GM04503 (cell line): ENCODE results near the gene MOBP.
"Not testable (repeated sequence)": the region's sequence is repeated elsewhere in the genome, so short reads cannot be mapped to it uniquely, and the experiment has no call there.

ENCODE experiments used
- DNase-seq: peaks from one replicate; pipeline ENCODE4 v3.0.0-alpha.2; 2012; ENCODE audit warnings: low read depth

Gene MOBP, protein sequence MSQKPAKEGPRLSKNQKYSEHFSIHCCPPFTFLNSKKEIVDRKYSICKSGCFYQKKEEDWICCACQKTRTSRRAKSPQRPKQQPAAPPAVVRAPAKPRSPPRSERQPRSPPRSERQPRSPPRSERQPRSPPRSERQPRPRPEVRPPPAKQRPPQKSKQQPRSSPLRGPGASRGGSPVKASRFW

DNA sequence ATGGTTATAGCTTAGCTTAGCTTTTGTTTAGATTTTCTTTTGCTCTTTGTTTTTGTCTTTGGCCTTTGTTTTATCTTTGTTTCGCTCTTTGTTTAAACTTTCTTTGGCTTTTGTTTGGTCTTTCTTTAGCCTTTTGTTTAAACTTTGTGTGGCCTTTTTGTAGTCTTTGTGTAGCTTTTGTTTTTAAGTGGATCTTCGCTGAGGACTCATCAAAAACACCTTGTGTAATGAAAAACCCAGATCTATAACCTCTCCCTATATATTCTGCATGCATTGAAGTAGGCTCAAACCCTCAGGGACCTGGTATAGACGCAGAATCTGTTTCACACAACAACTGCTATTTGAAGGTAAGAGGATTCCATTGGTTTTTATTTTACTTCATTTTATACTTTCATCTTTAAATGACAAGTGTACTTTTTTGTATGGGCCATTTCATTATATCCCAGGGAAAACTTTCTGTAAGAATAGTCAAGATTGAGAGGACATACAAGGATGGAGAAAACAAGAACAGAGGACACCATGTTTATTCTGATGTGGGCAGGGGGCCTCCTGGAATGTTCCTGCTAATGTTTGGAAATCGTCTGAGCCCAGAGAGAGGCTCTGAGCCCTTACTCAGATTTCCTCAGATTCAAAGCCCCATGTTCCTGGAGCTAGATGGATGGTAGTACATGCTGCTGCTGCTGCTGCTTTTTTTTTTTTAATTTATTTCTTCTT lies at the start of gene MOBP:
MOBP (plus strand) TSS at position 287 of the 714 bp plus-strand sequence. CDS start 34,390 bp downstream, outside the sequence.
- DNase-seq, result no peak

DNA sequence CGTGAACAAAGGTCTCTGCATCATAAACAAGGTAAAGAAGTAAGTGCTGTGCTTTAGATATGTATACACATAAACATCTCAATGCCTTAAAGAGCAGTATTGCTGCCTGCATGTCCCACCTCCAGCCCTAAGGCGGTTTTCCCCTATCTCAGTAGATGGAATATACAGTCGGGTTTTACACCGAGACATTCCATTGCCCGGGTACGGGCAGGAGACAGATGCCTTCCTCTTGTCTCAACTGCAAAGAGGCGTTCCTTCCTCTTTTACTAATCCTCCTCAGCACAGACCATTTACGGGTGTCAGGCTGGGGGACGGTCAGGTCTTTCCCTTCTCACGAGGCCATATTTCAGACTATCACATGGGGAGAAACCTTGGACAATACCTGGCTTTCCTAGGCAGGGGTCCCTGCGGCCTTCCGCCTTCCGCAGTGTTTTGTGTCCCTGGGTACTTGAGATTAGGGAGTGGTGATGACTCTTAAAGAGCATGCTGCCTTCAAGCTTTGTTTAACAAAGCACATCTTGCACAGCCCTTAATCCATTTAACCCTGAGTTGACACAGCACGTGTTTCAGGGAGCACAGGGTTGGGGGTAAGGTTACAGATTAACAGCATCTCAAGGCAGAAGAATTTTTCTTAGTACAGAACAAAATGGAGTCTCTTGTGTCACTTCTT lies 48.8 kb upstream of the MOBP start:
- DNase-seq, result not testable (repeated sequence)

DNA sequence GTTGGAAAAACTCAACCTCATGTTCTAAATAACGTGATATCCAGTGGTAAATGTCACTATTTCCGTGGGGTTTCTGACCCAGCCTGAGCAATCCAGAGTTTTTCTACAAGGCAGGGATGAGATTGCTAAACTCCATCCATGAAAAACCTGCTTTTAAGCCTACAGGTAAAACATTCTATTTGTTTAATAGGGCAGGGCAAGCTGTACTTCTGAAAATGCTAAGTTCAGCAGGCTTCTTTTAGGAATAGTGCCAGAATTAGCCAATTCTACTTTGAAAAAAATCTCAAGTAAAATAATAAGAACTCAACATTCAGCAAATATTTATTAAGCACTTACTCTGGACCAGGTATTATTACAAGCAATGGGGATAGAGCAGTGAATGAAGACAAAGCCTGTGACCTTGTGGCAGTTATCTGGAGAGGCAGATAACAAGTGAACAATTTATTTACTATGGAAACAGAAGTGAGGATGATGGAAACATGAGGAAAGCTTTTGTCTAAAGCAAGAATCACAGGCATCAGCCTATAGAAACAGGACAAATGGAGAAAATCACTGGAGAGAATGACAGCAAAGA lies 47.7 kb upstream of the MOBP start:
- no peak for DNase-seq

DNA sequence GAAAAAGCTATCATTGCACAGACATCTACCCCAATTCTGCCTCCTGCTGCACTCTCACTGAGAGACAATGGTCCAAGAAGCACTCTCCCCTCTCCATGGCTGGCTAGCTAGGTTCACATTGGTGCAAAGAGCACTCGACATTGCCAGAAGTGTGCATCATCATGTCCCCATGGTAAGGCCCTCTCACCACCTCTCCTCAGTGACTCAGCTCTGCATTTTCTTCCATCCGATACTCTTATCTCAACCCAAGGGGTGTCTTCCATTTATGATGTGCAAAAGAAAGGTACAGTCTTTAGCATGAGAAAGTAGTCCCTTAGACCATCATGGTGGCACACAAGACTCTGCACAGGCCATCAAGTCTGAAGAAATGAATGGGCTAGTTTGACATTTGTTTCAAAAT lies 46.9 kb upstream of the MOBP start:
- DNase-seq, result no peak

DNA sequence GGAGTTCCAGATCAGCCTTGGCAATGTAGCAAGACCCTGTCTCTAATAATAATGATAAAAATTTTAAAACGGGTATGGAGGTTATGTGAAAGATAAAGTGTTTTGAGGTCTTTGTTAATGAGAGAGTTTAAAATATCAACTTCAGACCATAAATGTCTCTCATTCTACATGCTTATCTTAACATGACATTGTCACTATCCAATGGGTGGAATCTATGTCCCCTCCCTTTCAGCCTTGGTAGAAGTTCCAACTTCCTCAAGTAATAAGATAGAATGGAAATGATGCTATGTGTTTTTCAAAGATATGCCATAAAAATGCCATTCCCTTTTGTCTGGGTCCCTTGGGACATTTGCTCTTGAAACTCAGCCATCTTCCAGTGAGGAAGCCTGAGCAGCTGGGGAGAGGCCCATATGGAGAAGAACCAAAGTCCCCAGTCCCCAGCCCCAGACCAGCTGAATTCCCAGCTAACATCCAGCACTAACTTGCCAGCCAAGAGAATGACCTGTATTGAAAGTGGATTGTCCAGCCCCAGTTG lies 44.0 kb upstream of the MOBP start:
- no peak for DNase-seq

DNA sequence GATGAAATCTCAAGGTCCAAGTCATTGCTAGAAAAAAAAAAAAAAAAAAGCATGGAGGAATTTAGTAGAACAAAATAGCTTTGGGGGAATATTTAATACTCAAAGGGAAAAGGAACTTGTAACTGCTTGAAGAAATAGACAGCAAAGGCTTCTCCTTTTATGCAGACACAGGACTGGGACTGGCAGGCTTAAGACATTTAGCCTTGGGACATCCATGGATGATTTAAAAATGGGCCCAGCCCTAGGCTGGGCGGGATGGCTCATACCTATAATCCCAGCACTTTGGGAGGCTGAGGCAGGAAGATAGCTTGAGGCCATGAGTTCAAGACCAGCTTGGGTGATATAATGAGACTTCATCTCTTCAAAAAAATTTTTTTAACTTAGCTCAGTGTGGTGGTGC lies 41.2 kb upstream of the MOBP start:
- no peak for DNase-seq

DNA sequence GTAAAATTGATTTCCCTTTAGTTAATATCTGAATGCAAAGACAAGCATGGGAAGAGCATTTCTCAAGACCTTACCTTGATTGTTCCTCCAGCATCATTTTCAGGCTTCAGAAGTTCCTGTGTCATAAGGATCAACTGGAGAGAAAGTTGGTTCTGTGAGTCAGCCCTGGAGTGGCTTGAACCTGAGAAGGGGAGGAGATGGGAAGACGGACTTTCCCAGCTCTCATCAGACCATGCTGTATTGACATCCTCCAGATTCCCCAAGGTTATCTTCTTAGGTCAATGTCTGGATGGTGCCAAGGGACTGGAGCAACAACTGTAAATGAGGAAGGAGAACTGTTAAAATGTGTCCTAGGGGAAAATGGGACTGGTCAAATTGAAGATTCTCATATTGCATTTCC lies 40.0 kb upstream of the MOBP start:
- DNase-seq, result no peak

DNA sequence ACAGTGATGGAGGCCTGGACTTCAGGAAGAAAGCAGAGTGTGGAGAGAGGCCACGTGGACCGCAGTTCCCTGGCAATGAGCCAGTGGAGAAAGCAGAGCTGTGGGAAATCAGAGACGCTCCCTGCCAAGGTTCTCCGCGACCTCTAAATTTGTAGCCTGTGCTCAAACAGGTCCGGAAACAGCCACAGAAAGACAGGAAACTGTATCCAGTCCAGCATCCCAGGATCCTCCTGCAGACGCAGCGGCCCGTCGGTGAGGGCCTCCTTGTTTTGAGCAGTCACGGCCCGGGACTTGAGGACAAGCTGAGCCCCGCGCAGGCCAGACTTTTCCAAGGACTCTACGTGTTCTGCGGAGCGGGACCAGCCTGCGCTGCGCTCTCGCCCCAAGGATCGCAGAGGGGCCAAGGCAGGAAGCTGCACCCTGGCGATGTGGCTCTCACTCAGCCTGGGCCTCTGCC lies 38.7 kb upstream of the MOBP start:
- DNase-seq, result no peak

DNA sequence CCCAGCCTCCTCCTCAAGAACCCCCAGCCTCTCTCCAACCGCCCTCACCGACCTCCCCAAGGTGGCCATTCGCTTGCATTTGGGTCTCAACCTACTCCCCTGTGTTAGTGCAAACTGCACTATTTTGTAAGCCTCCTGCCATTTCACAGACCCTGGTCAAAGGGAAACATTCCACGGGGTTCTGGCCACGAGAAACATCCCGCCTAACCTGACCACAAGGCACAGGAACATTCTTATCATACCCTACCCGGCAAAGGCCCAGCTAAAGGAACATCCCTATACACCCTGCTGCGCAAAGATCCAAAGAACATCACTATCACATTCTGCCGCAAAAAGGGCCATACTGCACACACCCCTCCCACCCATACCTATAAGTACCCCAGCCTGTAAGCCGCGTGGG lies 38.0 kb upstream of the MOBP start:
- DNase-seq, result no peak

DNA sequence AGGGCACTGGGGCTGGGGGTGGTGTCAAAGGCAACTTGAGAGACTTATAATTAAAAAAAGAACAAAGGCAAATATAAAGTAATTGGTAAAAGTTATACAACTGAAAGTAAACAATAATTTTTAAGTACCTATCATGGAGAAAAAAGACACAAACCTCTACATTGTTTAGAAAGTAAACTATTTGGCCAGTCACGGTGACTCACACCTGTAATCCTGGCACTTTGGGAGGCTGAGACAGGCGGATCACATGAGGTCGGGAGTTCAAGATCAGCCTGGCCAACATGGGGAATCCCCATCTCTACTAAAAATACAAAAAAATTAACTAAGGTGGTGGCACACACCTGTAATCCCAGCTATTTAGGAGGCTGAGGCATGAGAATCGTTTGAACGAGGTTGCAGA lies 35.1 kb upstream of the MOBP start:
- DNase-seq, result no peak

DNA sequence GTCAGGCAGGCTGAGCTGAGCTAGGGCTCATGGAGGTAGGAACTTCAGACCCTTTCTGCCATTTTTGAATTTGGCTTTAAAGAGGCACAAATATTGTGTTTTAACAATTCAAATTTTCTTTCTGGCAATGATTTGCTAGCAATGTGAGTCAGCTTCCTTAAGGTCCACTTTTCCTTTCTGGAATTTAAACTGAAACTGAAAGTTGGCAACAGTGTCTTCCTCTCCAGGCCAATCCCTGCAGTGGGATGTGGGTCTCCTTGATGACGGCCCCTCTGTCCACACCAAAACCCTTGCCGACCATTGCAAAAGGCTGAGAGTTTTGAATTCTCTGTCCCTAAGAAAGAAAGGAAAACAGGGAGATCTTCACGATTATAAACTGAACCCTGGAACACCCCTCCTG lies 33.8 kb upstream of the MOBP start:
- no peak for DNase-seq

DNA sequence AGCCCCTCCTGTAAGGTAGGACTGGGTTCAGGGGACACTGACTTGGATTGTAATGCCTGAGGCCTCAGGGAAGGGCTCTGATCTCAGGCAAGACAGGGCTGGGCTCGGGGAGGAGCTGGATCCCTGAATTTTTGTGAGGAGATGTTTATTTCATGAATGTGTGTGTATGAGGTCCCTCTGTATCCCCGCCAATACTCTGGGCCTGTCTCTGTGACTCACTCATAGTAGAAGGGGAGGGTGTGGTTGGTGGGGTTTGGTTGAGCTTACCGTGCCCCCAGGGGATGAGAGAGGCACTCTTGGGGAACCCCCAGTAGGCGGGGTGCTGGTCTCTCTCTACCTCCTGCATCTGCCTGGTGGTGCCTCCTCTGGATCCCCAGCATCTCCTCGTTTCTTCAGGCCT lies 32.9 kb upstream of the MOBP start:
- no peak for DNase-seq

DNA sequence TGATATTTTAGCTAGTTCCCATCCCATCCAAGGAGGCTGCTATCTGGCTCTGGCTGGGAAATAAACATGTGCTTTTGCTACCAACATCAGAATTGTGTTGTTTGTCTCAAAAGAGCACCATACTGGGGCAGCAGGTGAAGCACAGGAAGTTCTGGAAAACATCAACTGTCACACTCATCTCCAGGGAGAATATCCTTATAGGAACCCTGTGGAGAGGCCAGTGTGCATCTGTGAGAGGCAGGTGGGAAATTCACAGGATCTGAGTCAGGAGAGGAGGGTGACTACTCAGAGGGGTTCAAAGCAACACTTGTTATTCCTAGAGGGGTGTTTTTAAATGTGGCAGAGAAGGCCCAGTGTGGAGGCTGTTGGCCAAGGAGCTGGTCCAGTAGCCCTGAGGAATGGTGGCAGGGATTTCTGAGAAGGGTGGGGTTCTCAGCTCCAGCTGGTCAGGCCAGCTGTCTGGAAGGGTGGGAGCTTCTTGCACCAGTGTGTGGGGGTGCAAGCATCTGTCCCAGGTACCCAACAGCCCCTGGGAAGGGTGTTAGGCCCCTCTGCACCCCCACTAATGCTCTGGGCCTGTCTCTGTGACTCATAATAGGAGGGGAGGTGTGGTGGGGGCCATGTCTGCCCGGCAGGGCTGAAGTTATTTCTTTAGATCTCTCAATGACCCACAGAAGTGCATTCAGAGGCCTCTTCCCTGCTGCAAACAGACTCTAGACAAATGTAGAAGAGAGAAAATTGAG lies 32.3 kb upstream of the MOBP start:
- no peak for DNase-seq

DNA sequence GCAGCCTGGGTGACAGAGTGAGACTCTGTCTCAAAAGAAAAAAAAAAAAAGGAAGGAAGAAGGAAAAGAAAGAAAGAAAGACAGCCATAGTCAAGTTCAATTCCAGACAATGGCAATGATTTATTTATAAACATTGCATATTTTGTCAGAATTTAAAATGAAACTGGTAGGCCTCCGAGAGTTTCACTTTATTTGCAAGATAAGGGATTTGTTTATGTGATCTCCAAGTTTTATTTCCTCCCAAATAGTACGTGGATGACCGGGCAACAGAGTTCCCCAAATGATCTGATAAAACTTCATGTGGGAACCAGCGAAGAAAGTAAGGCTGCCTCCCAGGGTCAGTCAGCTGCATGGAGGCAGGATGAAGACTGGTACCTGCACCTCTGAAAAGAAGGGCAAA lies 28.6 kb upstream of the MOBP start:
- no peak for DNase-seq

DNA sequence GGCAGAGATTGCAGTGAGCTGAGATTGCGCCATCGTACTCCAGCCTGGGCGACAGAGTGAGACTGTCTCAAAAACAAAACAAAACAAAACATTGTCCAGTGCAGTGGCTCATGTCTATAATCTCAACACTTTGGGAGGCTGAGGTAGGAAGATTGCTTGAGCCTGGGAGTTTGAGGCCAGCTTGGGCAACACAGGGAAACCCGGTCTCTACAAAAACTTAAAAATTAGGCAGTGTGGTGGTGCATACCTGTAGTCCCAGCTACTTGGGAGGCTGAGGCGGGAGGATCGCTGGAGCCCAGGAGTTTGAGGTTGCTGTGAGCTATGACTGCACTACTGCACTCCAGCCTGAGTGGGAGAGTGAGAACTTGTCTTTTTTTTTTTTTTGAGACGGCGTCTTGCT lies 27.2 kb upstream of the MOBP start:
- DNase-seq, result no peak

DNA sequence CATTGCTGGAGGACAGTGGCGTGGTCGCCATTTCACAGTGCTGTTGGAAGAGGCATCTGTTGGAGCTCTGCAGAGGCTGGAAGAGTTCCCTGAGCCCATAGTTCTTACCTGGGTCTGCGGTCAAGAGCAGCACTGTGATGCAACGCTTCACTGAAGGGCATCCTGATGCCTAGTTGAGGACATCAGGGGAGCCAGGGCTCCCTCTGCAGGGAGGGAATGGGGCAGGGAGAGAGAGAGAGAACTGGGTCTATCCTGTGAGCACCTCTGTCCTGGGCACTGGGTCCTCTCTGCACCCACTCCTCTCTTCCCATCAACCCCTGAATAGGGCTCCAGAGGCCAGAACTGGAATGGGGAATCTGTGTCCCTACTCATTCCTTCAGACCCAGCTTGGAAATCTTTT lies 23.9 kb upstream of the MOBP start:
- no peak for DNase-seq

DNA sequence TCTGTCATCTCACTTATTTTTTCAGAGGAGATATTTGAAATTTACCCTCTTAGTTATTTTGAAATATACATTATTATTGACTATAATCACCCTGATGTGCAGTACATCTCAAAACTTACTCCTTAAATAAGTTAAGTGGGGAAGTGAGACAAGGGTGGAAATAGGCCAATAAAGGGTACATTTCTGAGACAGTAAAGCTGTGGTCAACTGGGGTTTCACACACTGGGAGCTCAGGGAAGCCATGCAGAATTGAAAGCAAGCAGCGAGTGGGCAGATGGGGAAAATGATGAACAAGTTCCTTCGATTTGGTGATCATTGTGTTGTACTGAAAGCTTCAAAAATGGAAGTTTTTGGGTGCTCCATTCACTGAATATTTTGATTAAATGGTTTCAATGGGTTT lies 21.6 kb upstream of the MOBP start:
- DNase-seq, result no peak

DNA sequence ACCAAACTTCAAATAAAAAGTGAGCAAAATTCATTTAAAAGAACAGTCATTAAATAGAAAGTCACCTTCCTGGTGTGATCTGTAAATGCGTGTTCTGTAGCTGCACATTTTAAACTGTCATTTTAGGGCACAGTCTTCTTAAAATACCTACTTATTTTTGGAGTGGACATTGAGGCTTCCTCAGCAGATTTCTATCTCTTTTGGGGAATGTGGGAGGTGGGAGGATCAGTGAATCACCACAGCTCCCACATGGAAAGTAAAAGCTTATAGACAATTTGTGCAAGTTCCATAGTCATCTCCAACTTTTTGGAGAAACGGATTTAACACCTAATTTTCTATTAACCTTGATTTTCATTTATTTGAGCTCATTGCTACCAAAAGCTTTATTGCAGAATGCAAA lies 21.0 kb upstream of the MOBP start:
- no peak for DNase-seq

DNA sequence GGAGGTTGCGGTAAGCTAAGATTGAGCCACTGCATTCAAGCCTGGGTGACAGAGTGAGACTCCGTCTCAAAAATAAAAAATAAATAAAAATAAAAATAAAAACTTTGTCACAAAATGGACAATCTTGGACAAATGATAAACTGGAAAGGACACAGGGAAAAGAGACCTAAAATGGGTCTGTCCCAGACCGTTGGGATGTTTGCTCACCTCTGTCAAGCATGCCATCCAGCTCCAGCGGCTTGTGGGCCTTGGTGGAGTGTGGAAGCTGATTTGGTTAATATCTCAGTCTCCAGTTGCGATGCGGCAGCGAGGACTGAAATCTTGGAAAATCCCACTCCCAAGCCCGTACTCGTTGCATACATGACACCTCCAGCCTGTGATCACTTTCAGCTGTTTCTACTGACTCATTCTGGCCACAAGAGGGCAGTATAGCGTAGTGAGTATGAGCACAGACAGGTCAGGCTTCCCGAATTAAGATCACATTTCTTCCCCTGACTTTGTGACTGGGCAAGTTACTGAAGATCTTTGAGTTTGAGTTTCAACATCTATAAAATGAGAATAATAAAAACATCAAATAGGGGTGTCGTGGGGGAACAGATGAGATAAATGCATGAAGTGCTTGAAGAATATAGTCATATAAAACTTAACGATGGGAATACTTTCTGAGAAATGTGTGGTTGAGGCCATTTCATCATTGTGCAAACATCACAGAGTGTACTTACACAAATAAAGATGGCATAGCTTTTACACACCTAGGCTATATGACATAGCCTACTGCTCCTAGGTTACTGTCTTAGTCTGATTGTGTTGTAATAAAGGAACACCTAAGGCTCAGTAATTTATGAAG lies 19.6 kb upstream of the MOBP start:
- DNase-seq, result peak; percentile 37

DNA sequence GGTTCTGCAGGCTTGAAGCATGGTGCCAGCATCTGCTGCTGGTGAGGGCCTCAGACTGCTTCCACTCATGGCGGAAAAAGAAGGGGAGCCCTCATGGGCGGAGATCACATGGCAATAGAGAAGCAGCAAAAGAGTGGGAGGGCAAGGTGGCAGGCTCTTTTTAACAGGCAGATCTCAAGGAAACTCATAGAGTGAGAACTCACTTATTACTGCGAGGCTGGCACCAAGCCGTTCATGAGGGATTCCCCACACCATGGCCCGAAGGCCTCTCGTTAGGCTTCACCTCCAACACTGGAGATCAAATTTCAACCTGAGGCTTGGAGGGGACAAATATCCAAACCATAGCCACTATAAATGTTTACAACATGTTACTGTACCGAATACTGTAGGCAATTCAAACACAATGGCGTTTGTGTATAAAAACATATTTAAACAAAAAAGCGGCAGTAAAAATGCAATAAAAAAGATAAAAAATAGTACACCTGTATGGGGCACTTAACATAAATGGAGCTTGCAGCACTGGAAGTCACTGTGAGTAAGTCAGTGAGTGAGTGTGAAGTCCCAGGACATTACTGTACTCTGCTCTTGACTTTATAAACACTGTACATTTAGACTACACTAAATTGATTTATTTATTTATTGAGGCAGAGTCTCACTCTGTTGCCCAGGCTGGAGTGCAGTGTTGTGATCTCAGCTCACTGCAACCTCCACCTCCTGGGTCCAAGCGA lies 18.8 kb upstream of the MOBP start:
- no peak for DNase-seq

DNA sequence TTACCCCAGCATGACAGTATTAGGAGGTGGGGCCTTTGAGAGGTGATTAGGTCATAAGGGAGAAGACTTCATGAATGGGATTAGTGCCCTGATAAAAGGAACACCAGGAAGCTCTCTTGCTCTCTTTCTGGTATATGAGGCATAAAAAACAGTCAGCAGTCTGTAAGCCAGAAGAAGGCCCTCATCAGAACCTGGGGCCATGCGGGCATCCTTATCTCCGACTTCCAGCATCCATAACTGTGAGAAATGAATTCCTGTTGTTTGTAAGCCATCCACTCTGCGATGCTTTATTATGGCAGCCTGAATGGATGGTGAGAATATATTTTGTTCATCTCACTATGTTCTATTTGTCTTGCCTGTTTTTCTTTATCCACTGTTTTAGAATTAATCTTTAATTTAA lies 17.7 kb upstream of the MOBP start:
- no peak for DNase-seq
